ENCODE measurements around the gene IFNL2.
A peak's percentile ranks its signal among the peaks of the same experiment; 100 is the strongest.
"Not testable (repeated sequence)": the region's sequence is repeated elsewhere in the genome, so short reads cannot be mapped to it uniquely, and the experiment has no call there.

IFNL2 gene

DNA sequence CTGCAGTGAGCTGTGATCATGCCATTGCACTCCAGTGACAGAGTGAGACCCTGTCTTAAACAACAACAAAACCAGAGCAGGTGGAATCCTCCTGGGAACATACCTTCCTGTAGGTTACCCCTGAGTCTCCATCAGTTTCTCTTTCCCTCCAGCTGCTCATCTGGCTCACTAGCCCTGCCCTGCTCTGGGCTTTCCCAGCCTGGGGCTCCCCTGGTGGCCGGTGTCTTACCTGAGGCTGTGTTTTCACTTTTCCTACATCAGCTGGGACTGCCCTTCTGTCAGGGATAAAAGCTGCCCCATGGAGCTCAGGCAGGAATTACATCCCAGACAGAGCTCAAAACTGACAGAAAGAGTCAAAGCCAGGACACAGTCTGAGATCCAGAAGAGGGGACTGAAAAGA, at the start of gene IFNL2:
Gene IFNL2 (plus strand): TSS at position 312 of the 400 bp plus-strand sequence. CDS start 173 bp downstream, outside the sequence.
- TF ChIP-seq, protein P1, sequence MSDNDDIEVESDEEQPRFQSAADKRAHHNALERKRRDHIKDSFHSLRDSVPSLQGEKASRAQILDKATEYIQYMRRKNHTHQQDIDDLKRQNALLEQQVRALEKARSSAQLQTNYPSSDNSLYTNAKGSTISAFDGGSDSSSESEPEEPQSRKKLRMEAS (IDR thresholded peaks at IDR 0.05) = not testable (repeated sequence)
- TF ChIP-seq, protein P2, sequence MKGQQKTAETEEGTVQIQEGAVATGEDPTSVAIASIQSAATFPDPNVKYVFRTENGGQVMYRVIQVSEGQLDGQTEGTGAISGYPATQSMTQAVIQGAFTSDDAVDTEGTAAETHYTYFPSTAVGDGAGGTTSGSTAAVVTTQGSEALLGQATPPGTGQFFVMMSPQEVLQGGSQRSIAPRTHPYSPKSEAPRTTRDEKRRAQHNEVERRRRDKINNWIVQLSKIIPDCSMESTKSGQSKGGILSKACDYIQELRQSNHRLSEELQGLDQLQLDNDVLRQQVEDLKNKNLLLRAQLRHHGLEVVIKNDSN (IDR thresholded peaks at IDR 0.05) = not testable (repeated sequence)
- TF ChIP-seq TAF1 (IDR thresholded peaks at IDR 0.05; ENCODE audit: low read depth) = not testable (repeated sequence)

DNA sequence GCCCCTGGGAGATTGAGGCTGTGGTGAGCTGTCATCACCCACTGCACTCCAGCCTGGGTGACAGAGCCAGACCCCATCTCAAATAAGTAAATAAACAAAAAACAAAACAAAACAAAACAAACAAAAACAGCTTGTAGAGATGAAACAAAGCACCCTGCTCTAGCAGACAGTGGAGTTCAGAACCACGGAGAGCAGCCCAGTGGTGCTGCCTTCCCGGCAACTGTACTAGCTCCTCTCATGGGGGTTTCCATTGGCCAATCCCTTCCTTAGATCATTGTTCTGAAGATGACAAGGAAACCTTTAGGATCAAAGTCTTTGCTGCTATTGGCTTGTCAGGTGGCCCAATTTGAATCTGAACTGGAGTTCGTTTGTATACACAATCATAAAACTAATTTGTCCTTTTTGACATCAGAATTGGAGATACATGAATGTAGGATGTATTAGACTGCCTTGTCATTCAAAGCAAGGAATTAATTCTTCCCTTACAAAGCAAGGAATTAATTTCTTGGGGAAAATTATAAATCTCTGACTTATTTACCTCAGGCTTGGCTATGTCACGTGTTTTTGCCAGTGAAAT, 44.4 kb upstream of the IFNL2 start:
- TF ChIP-seq FOXM1 (IDR thresholded peaks at IDR 0.05; ENCODE audit: borderline replicate concordance, low read depth) (no peak), RAD21 (IDR thresholded peaks at IDR 0.05; ENCODE audit: low read depth) (no peak), ZBTB7A (IDR thresholded peaks at IDR 0.05; ENCODE audit: low read depth) (no peak), TEAD4 (IDR thresholded peaks at IDR 0.05) (no peak)
- TF ChIP-seq, protein P3, sequence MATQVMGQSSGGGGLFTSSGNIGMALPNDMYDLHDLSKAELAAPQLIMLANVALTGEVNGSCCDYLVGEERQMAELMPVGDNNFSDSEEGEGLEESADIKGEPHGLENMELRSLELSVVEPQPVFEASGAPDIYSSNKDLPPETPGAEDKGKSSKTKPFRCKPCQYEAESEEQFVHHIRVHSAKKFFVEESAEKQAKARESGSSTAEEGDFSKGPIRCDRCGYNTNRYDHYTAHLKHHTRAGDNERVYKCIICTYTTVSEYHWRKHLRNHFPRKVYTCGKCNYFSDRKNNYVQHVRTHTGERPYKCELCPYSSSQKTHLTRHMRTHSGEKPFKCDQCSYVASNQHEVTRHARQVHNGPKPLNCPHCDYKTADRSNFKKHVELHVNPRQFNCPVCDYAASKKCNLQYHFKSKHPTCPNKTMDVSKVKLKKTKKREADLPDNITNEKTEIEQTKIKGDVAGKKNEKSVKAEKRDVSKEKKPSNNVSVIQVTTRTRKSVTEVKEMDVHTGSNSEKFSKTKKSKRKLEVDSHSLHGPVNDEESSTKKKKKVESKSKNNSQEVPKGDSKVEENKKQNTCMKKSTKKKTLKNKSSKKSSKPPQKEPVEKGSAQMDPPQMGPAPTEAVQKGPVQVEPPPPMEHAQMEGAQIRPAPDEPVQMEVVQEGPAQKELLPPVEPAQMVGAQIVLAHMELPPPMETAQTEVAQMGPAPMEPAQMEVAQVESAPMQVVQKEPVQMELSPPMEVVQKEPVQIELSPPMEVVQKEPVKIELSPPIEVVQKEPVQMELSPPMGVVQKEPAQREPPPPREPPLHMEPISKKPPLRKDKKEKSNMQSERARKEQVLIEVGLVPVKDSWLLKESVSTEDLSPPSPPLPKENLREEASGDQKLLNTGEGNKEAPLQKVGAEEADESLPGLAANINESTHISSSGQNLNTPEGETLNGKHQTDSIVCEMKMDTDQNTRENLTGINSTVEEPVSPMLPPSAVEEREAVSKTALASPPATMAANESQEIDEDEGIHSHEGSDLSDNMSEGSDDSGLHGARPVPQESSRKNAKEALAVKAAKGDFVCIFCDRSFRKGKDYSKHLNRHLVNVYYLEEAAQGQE (IDR thresholded peaks at IDR 0.05; ENCODE audit: low read depth) = peak; percentile 93
- TF ChIP-seq, protein P2 (IDR thresholded peaks at IDR 0.05) = no peak

DNA sequence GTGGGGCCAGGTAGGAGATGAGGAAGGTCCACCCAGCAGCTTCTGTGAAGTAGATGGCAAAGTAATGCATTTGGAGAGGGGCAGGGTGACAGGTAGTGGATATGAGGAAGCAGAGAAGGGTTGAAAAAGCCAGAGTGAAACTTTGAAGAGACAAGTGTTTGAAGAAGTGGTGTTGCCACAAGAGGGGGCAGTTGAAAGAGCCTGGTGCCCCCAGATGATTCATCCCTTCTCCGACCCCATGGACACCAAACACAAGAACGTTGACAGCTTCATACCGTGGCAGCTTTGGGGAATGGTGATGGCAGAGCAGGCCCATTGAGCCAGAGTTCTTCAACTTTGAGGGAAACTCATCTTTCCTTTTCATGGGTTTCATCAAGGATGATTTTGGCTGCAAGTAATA, 43.3 kb upstream of the IFNL2 start:
- TF ChIP-seq EP300 (IDR thresholded peaks at IDR 0.05; ENCODE audit: borderline replicate concordance) (no peak), CREB1 (IDR thresholded peaks at IDR 0.05; ENCODE audit: low read depth) (no peak), TEAD4 (IDR thresholded peaks at IDR 0.05) (no peak), NFIC (IDR thresholded peaks at IDR 0.05) (no peak), FOXM1 (IDR thresholded peaks at IDR 0.05; ENCODE audit: borderline replicate concordance, low read depth) (no peak), TAF1 (IDR thresholded peaks at IDR 0.05; ENCODE audit: low read depth) (no peak), EGR1 (IDR thresholded peaks at IDR 0.05) (no peak), RAD21 (IDR thresholded peaks at IDR 0.05; ENCODE audit: low read depth) (no peak), CEBPB (IDR thresholded peaks at IDR 0.05) (no peak), ZBTB7A (IDR thresholded peaks at IDR 0.05; ENCODE audit: low read depth) (no peak), TCF12 (IDR thresholded peaks at IDR 0.05; ENCODE audit: low read depth) (no peak), YY1 (IDR thresholded peaks at IDR 0.05; ENCODE audit: low read depth) (no peak)
- TF ChIP-seq, protein P3 (IDR thresholded peaks at IDR 0.05; ENCODE audit: low read depth) = no peak
- TF ChIP-seq, protein P2 (IDR thresholded peaks at IDR 0.05) = no peak
- TF ChIP-seq, protein P1 (IDR thresholded peaks at IDR 0.05) = no peak

DNA sequence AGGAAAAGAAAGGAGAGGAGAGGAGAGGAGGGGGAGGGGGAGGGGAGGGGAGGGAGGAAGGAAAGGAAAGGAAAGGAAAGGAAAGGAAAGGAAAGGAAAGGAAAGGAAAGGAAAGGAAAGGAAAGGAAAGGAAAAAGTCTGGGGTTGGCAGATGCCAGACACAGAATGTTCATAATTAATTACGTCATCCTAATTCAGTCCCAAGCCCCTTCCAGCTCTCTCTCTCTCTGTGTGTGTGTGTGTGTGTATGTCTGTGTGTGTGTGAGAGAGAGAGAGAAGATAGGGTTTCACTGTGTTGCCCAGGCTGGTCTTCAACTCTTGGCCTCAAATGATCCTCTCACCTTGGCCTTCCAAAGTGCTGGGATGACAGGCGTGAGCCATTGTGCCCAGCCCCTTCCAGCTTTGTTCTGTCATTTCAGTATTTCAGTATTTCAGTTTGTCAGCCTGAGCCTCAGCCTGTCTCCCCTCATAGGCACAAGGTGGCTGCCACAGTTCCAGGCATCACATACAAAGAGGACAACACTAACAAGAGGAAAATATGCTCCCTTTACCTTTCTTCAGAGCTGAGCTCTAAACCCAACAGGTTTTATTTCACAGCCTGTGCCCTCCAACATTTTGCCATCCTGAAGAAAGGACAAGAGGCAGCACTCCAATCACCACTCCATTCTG, 38.0 kb upstream of the IFNL2 start:
- no peak for TF ChIP-seq TEAD4 (IDR thresholded peaks at IDR 0.05)

DNA sequence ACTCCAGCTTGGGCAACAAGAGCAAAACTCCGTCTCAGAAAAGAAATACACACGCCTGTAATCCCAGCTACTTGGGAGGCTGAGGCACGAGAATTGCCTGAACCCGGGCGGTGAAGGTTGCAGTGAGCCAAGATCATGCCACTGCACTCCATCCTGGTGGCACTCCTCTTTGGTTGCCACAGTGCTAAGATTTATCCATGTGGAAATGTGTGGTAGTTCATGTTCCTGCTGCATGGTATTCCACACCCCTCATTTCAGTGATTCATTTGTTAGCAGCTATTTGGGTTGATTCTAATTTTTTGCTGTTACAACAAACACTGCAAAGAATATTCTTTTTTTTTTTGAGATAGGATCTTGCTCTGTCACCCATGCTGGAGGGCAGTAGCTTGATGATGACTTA, 35.5 kb upstream of the IFNL2 start:
- TF ChIP-seq NFIC (IDR thresholded peaks at IDR 0.05) = no peak
- TF ChIP-seq TEAD4 (IDR thresholded peaks at IDR 0.05) = no peak
- TF ChIP-seq, protein P3 (IDR thresholded peaks at IDR 0.05; ENCODE audit: low read depth) = no peak
- no peak for TF ChIP-seq CEBPB (IDR thresholded peaks at IDR 0.05)
- TF ChIP-seq TAF1 (IDR thresholded peaks at IDR 0.05; ENCODE audit: low read depth) = no peak
- no peak for TF ChIP-seq EGR1 (IDR thresholded peaks at IDR 0.05)
- no peak for TF ChIP-seq EP300 (IDR thresholded peaks at IDR 0.05; ENCODE audit: borderline replicate concordance)
- no peak for TF ChIP-seq YY1 (IDR thresholded peaks at IDR 0.05; ENCODE audit: low read depth)
- TF ChIP-seq ZBTB7A (IDR thresholded peaks at IDR 0.05; ENCODE audit: low read depth) = no peak
- TF ChIP-seq, protein P1 (IDR thresholded peaks at IDR 0.05) = no peak
- TF ChIP-seq FOXM1 (IDR thresholded peaks at IDR 0.05; ENCODE audit: borderline replicate concordance, low read depth) = no peak
- TF ChIP-seq, protein P2 (IDR thresholded peaks at IDR 0.05) = no peak
- TF ChIP-seq TCF12 (IDR thresholded peaks at IDR 0.05; ENCODE audit: low read depth) = no peak
- TF ChIP-seq CREB1 (IDR thresholded peaks at IDR 0.05; ENCODE audit: low read depth) = no peak
- no peak for TF ChIP-seq RAD21 (IDR thresholded peaks at IDR 0.05; ENCODE audit: low read depth)

Measured in Ishikawa (cell line).